Measurements from ENCODE around the gene CSDE1.

- TF ChIP-seq, protein P1, sequence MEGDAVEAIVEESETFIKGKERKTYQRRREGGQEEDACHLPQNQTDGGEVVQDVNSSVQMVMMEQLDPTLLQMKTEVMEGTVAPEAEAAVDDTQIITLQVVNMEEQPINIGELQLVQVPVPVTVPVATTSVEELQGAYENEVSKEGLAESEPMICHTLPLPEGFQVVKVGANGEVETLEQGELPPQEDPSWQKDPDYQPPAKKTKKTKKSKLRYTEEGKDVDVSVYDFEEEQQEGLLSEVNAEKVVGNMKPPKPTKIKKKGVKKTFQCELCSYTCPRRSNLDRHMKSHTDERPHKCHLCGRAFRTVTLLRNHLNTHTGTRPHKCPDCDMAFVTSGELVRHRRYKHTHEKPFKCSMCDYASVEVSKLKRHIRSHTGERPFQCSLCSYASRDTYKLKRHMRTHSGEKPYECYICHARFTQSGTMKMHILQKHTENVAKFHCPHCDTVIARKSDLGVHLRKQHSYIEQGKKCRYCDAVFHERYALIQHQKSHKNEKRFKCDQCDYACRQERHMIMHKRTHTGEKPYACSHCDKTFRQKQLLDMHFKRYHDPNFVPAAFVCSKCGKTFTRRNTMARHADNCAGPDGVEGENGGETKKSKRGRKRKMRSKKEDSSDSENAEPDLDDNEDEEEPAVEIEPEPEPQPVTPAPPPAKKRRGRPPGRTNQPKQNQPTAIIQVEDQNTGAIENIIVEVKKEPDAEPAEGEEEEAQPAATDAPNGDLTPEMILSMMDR (conservative IDR thresholded peaks at IDR 0.05): no peak
- no peak for TF ChIP-seq EZH2 (IDR thresholded peaks at IDR 0.05; ENCODE audit: low read depth)
Observed at GRCh38 chr1:114756009-114756892, 1.5 kb downstream of the CSDE1 start.

All from PC-9 (cell line).